LNCAP (cell line): ENCODE results near the gene KLF9.

ENCODE experiments used
- CTCF ChIP-seq: fragments of 450-650 bp; IDR thresholded peaks from 2 replicates; pipeline ENCODE4 v1.5.1; 2017; ENCODE audit warnings: mild to moderate bottlenecking

The KLF9 gene

DNA sequence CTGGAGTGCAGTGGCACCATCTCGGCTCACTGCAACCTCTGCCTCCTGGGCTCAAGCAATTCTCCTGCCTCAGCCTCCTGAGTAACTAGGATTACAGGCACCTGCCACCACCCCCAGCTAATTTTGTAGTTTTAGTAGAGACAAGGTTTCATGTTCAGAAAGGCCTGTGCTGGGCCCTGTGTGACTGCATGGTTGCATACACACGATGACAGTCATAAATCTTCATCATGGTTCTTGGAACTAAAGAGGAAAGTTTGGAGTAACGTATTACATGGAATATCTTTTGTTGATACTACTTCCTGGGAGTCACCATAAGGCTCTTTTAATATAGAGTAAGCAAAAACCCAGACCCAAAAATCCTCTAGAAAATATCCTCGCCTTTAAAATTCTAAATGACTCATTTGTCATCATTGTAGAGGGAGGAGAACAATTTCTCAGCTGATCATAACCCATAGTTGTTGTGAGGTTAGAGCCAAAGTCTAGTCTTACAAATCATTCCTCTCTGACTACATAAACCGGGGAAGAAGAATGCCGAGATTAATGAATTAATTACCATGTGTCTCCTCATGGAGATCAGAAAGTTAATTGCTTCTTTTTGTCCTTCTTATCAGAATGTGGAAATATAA is 47.0 kb downstream of the KLF9 start:
- no peak for TF ChIP-seq CTCF

DNA sequence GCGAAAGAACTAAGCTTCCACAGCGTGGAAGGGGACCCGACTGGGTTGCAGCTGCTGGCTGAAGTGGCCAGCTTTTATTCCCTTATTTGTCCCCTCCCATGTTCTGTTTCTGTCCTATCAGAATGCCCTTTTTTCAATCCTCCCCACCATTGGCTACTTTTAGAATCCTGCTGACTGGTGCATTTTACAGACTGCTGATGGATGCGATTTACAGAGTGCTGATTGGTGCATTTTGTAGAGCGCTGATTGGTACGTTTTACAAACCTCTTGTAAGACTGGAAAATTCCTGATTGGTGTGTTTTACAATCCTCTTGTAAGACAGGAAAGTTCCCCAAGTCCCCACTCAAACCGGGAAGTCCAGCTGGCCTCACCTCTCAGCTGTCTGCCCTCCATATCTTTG is 50.7 kb downstream of the KLF9 start:
- no peak for TF ChIP-seq CTCF

- TF ChIP-seq CTCF = no peak
Observed at GRCh38 chr9:70362952-70363351, 51.5 kb downstream of the KLF9 start.

DNA sequence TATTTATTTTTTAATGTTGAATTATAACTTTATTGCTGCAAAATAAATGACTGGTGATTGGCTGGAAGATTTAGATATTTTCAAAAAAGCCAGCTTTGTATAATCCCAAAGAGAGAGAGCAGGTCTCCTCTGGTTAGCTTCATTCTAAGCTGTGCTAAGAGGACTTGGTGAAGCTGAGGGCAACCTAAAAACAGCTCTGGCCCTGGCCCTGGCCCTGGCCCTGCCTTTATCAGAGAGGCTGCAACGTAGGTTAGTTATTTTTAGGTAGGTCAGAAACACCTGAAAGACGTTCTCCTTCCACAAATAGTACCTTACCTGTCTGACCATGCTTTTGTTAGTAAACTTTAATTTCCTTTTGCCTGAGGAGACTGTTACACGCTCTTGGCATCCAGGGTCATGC is 58.7 kb downstream of the KLF9 start:
- no peak for TF ChIP-seq CTCF

- peak; percentile 85 for TF ChIP-seq CTCF
Observed at GRCh38 chr9:70352802-70353201, 61.7 kb downstream of the KLF9 start.

- TF ChIP-seq CTCF = no peak
Observed at GRCh38 chr9:70352356-70352755, 62.1 kb downstream of the KLF9 start.

DNA sequence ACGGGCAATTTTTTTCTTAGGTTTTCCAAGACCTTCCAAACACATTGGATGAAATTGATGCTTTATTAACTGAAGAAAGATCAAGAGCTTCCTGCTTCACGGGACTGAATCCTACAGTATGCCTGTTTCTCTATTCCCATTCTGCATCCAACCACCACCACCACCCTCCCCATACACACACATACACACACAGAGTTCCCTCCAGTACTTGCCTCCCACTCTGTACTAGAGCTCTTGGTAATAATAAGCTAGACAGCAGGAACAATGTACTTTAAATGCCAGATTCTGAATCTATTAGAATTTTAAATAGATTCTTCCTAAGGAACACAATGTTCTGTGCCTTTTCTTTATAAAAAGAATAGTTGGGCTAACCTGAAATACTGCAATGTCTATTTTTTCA is 67.4 kb downstream of the KLF9 start:
- TF ChIP-seq CTCF = no peak

- TF ChIP-seq CTCF = peak; percentile 56
Observed at GRCh38 chr9:70340572-70340971, 73.9 kb downstream of the KLF9 start.
